HL-60 (cell line): ENCODE data around the gene KCNJ13.
A peak's percentile ranks its signal among the peaks of the same experiment; 100 is the strongest.

ENCODE experiments used
- DNase-seq, 2 experiments: peaks; one replicate each; pipeline ENCODE4 v3.0.0-alpha.2; 2010 to 2020; ENCODE audit warnings: low read depth in 1 of 2, low spot score in 1 of 2
- H3K27ac ChIP-seq: fragments of 250-450 bp; sonication (Bioruptor Pico); replicated peaks from 2 replicates; pipeline ENCODE4 v1.5.1; 2020; ENCODE audit warnings: mild to moderate bottlenecking, moderate library complexity
- H3K27me3 ChIP-seq: fragments of 250-450 bp; sonication (Bioruptor Pico); 2 replicates; pipeline ENCODE4 v1.5.1; 2021; ENCODE audit warnings: mild to moderate bottlenecking, moderate library complexity; ENCODE audit not compliant: insufficient read depth, poor library complexity, severe bottlenecking
- H3K4me3 ChIP-seq: replicated peaks from 2 replicates; pipeline ENCODE4 v1.5.1; 2011; ENCODE audit warnings: mild to moderate bottlenecking, control low read depth, low read length; ENCODE audit not compliant: insufficient read depth
- CTCF ChIP-seq: IDR thresholded peaks from one replicate; pipeline ENCODE4 v1.5.1; 2011; ENCODE audit warnings: low read length, control low read depth, inconsistent platforms; ENCODE audit not compliant: insufficient read depth
- GABPA ChIP-seq: IDR thresholded peaks from 2 replicates; pipeline ENCODE4 v1.6.1; 2012; ENCODE audit warnings: low read depth
- POLR2AphosphoS5 ChIP-seq: IDR thresholded peaks from 2 replicates; pipeline ENCODE4 v1.6.1; 2012; ENCODE audit warnings: low read depth
- REST ChIP-seq: IDR thresholded peaks from 2 replicates; pipeline ENCODE4 v1.6.1; 2012; ENCODE audit warnings: low read depth; ENCODE audit not compliant: insufficient replicate concordance
- SPI1 ChIP-seq: IDR thresholded peaks from 2 replicates; pipeline ENCODE4 v1.6.1; 2012; ENCODE audit warnings: low read depth, mild to moderate bottlenecking, borderline replicate concordance

The KCNJ13 gene

DNA sequence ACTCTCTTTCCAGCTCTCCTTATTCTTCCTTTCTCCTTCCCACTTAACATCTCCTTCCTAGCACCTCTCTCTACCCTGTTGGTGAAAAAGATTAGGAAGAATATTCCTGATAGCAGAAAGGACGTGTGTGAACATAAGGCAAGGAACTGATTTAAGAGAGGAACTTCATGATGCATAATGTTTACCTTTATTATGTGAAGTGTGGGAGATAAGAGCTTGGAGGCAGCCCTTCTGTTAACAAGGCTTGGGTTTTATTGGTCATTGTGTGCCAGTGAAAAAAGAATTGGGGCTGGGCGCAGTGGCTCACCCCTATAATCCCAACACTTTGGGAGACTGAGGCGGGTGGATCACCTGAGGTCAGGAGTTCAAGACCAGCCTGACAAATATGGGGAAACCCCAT lies 34.4 kb downstream of the KCNJ13 start:
- Histone ChIP-seq H3K27me3 (no peaks in the 10 kb centered on the region), H3K27ac (no peak overlapping the region), H3K4me3 (no peak overlapping the region)
- DNase-seq, result no peak
- TF ChIP-seq CTCF (no peak), POLR2AphosphoS5 (no peak), REST (no peak), SPI1 (no peak), GABPA (no peak)

DNA sequence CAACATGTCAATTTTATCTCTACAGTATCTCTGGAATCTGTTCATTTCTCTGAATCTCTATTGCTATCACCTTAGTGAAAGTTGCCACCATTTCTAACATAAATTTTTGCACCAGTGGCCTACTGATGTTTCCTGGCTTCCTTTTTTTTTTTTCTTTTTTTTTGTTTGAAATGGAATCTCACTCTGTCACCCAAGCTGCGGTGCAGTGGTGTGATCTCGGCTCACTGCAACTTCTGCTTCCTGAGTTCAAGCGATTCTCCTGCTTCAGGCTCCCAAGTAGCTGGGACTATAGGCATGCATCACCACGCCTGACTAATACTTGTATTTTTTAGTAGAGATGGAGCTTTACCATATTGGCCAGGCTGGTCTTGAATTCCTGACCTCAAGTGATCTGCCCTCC lies 35.1 kb downstream of the KCNJ13 start:
- Histone ChIP-seq H3K27me3 (no peaks in the 10 kb centered on the region), H3K4me3 (no peak overlapping the region), H3K27ac (no peak overlapping the region)
- DNase-seq, result peak in 1 of 2 experiments; percentile 51
- peak; percentile 52; the same call in 1 of the 2 replicates for TF ChIP-seq SPI1
- TF ChIP-seq POLR2AphosphoS5, result no peak

DNA sequence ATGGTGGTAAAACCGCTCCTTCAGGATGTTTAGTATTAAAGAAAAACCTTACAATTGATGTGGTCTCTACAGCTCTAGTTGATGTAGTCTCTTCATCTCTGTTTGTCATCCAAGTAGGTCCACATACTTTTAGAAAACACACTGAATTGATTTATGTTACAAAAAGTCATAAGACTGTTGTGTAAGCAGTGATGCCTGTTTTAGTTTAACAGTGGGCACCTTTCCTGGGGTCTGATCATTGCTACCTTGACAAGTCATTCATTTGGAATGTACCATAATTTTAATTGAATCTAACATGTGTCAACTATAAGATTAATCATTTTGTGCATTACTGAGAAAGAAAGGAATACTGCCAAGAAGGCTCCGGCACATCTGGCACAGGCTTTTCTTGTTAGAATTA lies 44.9 kb downstream of the KCNJ13 start:
- TF ChIP-seq SPI1, result no peak
- no peak for TF ChIP-seq REST
- TF ChIP-seq CTCF, result no peak
- no peak for TF ChIP-seq GABPA
- TF ChIP-seq POLR2AphosphoS5, result no peak
- no peaks in the 10 kb centered on the region for H3K27me3 ChIP-seq
- H3K27ac ChIP-seq, result no peak overlapping the region
- DNase-seq, result no peak
- H3K4me3 ChIP-seq, result no peak overlapping the region

DNA sequence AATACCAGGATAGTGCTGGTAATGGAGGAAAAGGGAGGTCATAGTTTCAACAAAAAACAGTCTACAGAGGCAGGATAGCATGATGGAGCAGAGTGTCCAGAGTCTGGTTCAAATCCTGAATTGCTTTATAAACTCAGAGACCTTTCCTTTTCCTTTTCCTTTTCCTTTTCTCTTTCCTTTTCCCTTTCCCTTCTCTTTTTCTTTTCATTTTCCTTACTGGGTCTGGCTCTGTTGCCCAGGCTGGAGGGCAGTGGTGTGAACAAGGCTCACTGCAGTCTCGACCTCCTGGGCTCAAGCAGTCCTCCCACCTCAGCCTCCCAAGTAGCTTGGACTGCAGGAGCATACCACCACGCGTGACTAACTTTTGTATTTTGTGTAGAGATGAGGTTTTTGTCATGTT lies 47.6 kb downstream of the KCNJ13 start:
- no peak for TF ChIP-seq SPI1
- TF ChIP-seq CTCF, result no peak
- no peak for TF ChIP-seq POLR2AphosphoS5
- no peak for TF ChIP-seq REST
- TF ChIP-seq GABPA, result no peak
- H3K27me3 ChIP-seq, result no peaks in the 10 kb centered on the region
- no peak for DNase-seq
- H3K27ac ChIP-seq, result no peak overlapping the region
- no peak overlapping the region for H3K4me3 ChIP-seq
